Measurements from ENCODE around the gene ZMIZ1. TPM values are rescaled to one million over a fixed set of nuclear protein-coding genes. Genes with fewer than 3 reads are reported as not detected.

ZMIZ1 gene
- total and polyA plus RNA-seq, 2 donors (not counting 1 experiment from before 2014, with no cell fraction given): 6.3 to 30.6 TPM

DNA sequence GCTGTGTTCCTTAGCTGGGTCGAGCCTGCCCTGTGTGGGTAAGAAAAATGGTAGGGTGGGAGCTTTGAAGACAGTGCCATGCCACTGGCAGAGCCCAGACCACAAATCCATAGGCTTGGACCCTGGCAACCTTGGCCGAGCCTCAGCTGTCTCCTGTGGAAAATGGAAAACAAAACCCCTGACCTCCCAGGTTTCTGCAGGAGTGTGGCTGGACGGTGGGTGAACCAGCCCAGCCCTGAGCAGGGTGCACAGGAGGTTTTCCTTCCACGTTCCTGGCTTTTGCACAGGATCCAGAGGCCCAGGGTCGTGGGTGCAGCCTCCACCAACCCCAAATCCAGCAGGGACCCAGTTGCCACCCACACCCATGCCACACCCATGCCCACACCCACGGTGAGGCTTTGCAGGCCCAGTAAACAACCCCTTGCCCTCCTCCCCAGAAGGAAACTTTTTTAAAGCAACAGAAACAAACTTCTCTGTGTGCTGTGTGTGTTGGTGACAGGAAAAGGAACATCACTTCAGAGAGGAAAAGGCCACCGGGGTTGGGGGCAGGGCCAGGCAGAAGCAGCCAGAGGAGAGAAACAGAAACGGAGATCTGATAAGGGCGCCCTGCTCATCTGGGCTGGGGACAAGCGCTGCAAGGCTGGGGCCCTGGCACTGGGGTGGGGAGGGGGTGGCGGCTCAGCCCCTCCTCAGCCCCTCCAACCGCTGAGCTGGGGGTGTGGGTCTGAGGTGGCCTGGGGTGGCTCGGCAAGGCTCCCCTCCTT lies 20.7 kb upstream of the ZMIZ1 start:
- no peaks in the 10 kb centered on the region for H3K9me3 ChIP-seq (ENCODE audit: control insufficient read depth, insufficient read depth, low read depth, low read length)
- H3K36me3 ChIP-seq (ENCODE audit: control insufficient read depth, insufficient read depth, low read length): no peaks in the 10 kb centered on the region
- H3K4me2 ChIP-seq (ENCODE audit: extremely low read depth, insufficient read depth, low read length): no peak overlapping the region
- no peak overlapping the region for H3K4me3 ChIP-seq (replicated peaks in 1 of 4; ENCODE audit: control extremely low read depth in 1 of 4, insufficient read depth in 1 of 4, low read depth in 3 of 4, low read length in 4 of 4)
- H3K9ac ChIP-seq (ENCODE audit: insufficient read depth, low read length): no peak overlapping the region
- no peaks in the 10 kb centered on the region for H3K79me2 ChIP-seq (ENCODE audit: control insufficient read depth, insufficient read depth, low read length)
- no peak overlapping the region for H3K27ac ChIP-seq (ENCODE audit: insufficient read depth, low read length)
- no peaks in the 10 kb centered on the region for H4K20me1 ChIP-seq (ENCODE audit: control insufficient read depth, extremely low read depth, insufficient read depth, low read length)
- H3K27me3 ChIP-seq (ENCODE audit: control insufficient read depth, insufficient read depth, low read length): peaks cover 4% of the 10 kb centered on the region
- no peak overlapping the region for H2AFZ ChIP-seq (ENCODE audit: low read length)
- TF ChIP-seq EZH2 (IDR thresholded peaks at IDR 0.05; ENCODE audit: low read length, missing control alignments): no peak
- TF ChIP-seq, protein P1, sequence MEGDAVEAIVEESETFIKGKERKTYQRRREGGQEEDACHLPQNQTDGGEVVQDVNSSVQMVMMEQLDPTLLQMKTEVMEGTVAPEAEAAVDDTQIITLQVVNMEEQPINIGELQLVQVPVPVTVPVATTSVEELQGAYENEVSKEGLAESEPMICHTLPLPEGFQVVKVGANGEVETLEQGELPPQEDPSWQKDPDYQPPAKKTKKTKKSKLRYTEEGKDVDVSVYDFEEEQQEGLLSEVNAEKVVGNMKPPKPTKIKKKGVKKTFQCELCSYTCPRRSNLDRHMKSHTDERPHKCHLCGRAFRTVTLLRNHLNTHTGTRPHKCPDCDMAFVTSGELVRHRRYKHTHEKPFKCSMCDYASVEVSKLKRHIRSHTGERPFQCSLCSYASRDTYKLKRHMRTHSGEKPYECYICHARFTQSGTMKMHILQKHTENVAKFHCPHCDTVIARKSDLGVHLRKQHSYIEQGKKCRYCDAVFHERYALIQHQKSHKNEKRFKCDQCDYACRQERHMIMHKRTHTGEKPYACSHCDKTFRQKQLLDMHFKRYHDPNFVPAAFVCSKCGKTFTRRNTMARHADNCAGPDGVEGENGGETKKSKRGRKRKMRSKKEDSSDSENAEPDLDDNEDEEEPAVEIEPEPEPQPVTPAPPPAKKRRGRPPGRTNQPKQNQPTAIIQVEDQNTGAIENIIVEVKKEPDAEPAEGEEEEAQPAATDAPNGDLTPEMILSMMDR (conservative IDR thresholded peaks at IDR 0.05 in 1 of 2, IDR thresholded peaks at IDR 0.05 in 1 of 2; ENCODE audit: low read depth in 1 of 2, low read length in 2 of 2): no peak
- no peaks in the 10 kb centered on the region for H3K4me1 ChIP-seq (ENCODE audit: control insufficient read depth, extremely low read depth, insufficient read depth, low read length)
- DNase-seq (ENCODE audit: low read depth in 2 of 2): no peak

DNA sequence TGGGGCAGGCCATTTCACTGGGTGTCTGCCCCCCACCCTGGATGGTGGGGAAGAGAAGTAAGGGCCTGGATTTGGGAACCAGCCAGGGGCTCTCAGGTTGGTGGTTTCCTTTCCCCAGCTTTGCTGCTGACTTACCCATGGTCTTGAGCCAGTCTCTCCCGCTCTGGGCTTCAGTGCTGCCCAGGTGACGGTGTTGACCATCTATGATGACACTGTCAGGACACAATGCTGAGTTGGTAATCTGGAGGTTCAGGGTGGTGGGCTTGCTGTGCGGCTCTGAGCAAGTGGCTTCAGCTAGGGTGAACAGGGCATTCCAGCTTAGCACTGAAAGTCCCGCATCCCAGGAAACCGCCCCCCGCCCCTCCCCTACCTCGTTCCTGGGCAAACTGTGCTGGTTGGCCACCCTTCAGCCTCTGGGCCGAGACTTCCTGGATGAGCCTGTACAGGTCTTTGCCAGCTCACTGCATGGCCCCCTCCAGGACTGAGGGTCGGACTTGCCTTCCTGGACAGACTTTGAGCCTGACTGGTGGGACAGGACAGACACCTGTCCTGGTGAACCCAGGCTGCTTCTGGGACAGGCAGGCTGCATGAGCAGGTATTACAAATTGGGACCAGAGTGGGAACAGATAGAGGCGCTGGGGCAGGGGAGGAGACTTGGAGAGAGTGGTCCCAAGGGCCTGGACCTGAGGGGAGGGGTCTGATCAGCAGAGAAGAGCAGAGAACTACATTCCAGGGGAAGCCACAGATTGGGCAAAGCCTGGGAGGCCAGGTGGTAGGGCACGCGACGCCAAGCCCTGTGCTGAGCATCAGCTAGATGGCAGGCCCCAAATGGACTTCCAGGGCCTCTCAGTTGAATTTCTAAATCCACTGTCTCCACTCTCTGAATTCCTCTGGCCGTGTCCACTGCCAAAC lies 19.9 kb upstream of the ZMIZ1 start:
- no peaks in the 10 kb centered on the region for H3K4me1 ChIP-seq (ENCODE audit: control insufficient read depth, extremely low read depth, insufficient read depth, low read length)
- H3K4me2 ChIP-seq (ENCODE audit: extremely low read depth, insufficient read depth, low read length): no peak overlapping the region

More for the DNA sequence above, 19.9 kb upstream of the ZMIZ1 start:
- TF ChIP-seq EZH2 (IDR thresholded peaks at IDR 0.05; ENCODE audit: low read length, missing control alignments): no peak
- TF ChIP-seq, protein P1 (conservative IDR thresholded peaks at IDR 0.05 in 1 of 2, IDR thresholded peaks at IDR 0.05 in 1 of 2; ENCODE audit: low read depth in 1 of 2, low read length in 2 of 2): no peak
- H3K79me2 ChIP-seq (ENCODE audit: control insufficient read depth, insufficient read depth, low read length): no peaks in the 10 kb centered on the region
- no peaks in the 10 kb centered on the region for H4K20me1 ChIP-seq (ENCODE audit: control insufficient read depth, extremely low read depth, insufficient read depth, low read length)
- H3K9ac ChIP-seq (ENCODE audit: insufficient read depth, low read length): no peak overlapping the region
- H3K27me3 ChIP-seq (ENCODE audit: control insufficient read depth, insufficient read depth, low read length): peaks cover 4% of the 10 kb centered on the region
- H2AFZ ChIP-seq (ENCODE audit: low read length): no peak overlapping the region
- no peak for DNase-seq (ENCODE audit: low read depth in 2 of 2)
- H3K4me3 ChIP-seq (replicated peaks in 1 of 4; ENCODE audit: control extremely low read depth in 1 of 4, insufficient read depth in 1 of 4, low read depth in 3 of 4, low read length in 4 of 4): no peak overlapping the region
- H3K9me3 ChIP-seq (ENCODE audit: control insufficient read depth, insufficient read depth, low read depth, low read length): no peaks in the 10 kb centered on the region
- H3K36me3 ChIP-seq (ENCODE audit: control insufficient read depth, insufficient read depth, low read length): no peaks in the 10 kb centered on the region
- H3K27ac ChIP-seq (ENCODE audit: insufficient read depth, low read length): no peak overlapping the region

Measured in fibroblast of lung (primary cell).